ENCODE data around the gene KIRREL3. TPM values are rescaled to one million over a fixed set of nuclear protein-coding genes. Genes with fewer than 3 reads are reported as not detected.

The KIRREL3 gene
- total RNA-seq, 1 experiment from 2014 or later: 2.2 TPM

GRCh38 chr11:126591966-126592489, 408.5 kb downstream of the KIRREL3 start:
- Histone ChIP-seq H4K20me1 (ENCODE audit: insufficient read depth) (no peaks in the 10 kb centered on the region; the same call in 1 of the 2 replicates), H3K27ac (no peak overlapping the region), H3K9me3 (ENCODE audit: insufficient read depth, low read depth) (no peaks in the 10 kb centered on the region), H3F3A (ENCODE audit: insufficient read depth, low read depth) (no peaks in the 10 kb centered on the region), H2AFZ (no peak overlapping the region), H3K36me3 (ENCODE audit: low read depth) (no peaks in the 10 kb centered on the region), H3K4me1 (replicated peaks; ENCODE audit: insufficient read depth) (no peaks in the 10 kb centered on the region), H3K9me2 (ENCODE audit: insufficient read depth) (no peaks in the 10 kb centered on the region), H3K4me2 (no peak overlapping the region), H3K4me3 (no peak overlapping the region), H3K27me3 (ENCODE audit: insufficient read depth, low read depth) (peaks cover 100% of the 10 kb centered on the region), H3K79me2 (ENCODE audit: low read depth) (no peaks in the 10 kb centered on the region)
- no peak for DNase-seq
- intact Hi-C loops (cut with micrococcal nuclease; ENCODE audit: unreplicated experiment): no loop called here
- TF ChIP-seq CTCF (conservative IDR thresholded peaks at IDR 0.05) (no peak), EZH2 (IDR thresholded peaks at IDR 0.05; ENCODE audit: low read depth) (no peak)
- ChIA-PET POLR2A (ENCODE audit: unreplicated experiment) (no interaction called here), CTCF (no interaction called here)
- no TSS peak for BruUV-seq (replicated peaks)

- CTCF ChIA-PET: no interaction called here
- H3K36me3 ChIP-seq (ENCODE audit: low read depth): no peaks in the 10 kb centered on the region
- no peaks in the 10 kb centered on the region for H3K4me1 ChIP-seq (replicated peaks; ENCODE audit: insufficient read depth)
- no peak overlapping the region for H3K27ac ChIP-seq
- no peaks in the 10 kb centered on the region for H4K20me1 ChIP-seq (ENCODE audit: insufficient read depth)
- TF ChIP-seq EZH2 (IDR thresholded peaks at IDR 0.05; ENCODE audit: low read depth) (no peak), CTCF (conservative IDR thresholded peaks at IDR 0.05) (no peak)
- no peak overlapping the region for H2AFZ ChIP-seq
- no peaks in the 10 kb centered on the region for H3F3A ChIP-seq (ENCODE audit: insufficient read depth, low read depth)
- no peak overlapping the region for H3K4me2 ChIP-seq
- no TSS peak for BruUV-seq (replicated peaks)
- DNase-seq: no peak
- intact Hi-C loops (cut with micrococcal nuclease; ENCODE audit: unreplicated experiment): no loop called here
- H3K79me2 ChIP-seq (ENCODE audit: low read depth): no peaks in the 10 kb centered on the region
- POLR2A ChIA-PET (ENCODE audit: unreplicated experiment): no interaction called here
- H3K4me3 ChIP-seq: no peak overlapping the region
- peaks cover 97% of the 10 kb centered on the region for H3K27me3 ChIP-seq (ENCODE audit: insufficient read depth, low read depth)
- H3K9me3 ChIP-seq (ENCODE audit: insufficient read depth, low read depth): no peaks in the 10 kb centered on the region
- no peaks in the 10 kb centered on the region for H3K9me2 ChIP-seq (ENCODE audit: insufficient read depth)
Observed at GRCh38 chr11:126589492-126589803, 411.1 kb downstream of the KIRREL3 start.

- intact Hi-C loops (cut with micrococcal nuclease; ENCODE audit: unreplicated experiment): no loop called here
- Histone ChIP-seq H2AFZ (no peak overlapping the region), H3K4me2 (no peak overlapping the region), H4K20me1 (ENCODE audit: insufficient read depth) (no peaks in the 10 kb centered on the region), H3K36me3 (ENCODE audit: low read depth) (no peaks in the 10 kb centered on the region), H3K27me3 (ENCODE audit: insufficient read depth, low read depth) (peaks cover 97% of the 10 kb centered on the region), H3K79me2 (ENCODE audit: low read depth) (no peaks in the 10 kb centered on the region), H3K9me2 (ENCODE audit: insufficient read depth) (no peaks in the 10 kb centered on the region), H3K4me1 (replicated peaks; ENCODE audit: insufficient read depth) (no peaks in the 10 kb centered on the region), H3K9me3 (ENCODE audit: insufficient read depth, low read depth) (no peaks in the 10 kb centered on the region), H3K27ac (no peak overlapping the region), H3F3A (ENCODE audit: insufficient read depth, low read depth) (no peaks in the 10 kb centered on the region), H3K4me3 (no peak overlapping the region)
- ChIA-PET CTCF (no interaction called here), POLR2A (ENCODE audit: unreplicated experiment) (no interaction called here)
- BruUV-seq (replicated peaks): no TSS peak
- DNase-seq: no peak
- TF ChIP-seq CTCF (conservative IDR thresholded peaks at IDR 0.05) (no peak), EZH2 (IDR thresholded peaks at IDR 0.05; ENCODE audit: low read depth) (no peak)
Observed at GRCh38 chr11:126588630-126589491, 411.7 kb downstream of the KIRREL3 start.
